ENCODE results near the gene RAB17.

Gene RAB17, protein sequence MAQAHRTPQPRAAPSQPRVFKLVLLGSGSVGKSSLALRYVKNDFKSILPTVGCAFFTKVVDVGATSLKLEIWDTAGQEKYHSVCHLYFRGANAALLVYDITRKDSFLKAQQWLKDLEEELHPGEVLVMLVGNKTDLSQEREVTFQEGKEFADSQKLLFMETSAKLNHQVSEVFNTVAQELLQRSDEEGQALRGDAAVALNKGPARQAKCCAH

GRCh38 chr2:237590272-237591140 lies at the start of gene RAB17:
RAB17 (minus strand) TSS chr2:237590734; CDS start chr2:237586154, 4,580 bp downstream.
- no peak for DNase-seq (ENCODE audit: low spot score)

DNA sequence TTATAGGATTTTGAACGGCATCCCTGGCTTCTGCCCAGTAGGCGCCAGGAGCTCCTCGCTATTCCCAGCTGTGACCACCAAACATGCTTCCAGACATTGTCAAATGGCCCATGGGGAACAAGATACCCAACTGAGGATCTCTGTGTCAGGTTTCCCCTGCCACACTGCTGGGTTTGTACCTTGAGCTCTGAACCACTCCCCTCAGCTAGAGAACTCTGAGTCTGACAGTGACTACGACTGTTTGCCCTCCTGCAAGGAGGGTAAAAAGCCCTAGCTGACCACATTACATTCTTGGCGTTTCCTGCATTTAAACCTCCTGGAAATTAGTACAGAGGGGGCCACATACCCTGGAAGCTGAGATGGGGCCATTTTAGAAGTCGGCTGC lies 49.3 kb upstream of the RAB17 start:
- no peak for DNase-seq (ENCODE audit: low spot score)

DNA sequence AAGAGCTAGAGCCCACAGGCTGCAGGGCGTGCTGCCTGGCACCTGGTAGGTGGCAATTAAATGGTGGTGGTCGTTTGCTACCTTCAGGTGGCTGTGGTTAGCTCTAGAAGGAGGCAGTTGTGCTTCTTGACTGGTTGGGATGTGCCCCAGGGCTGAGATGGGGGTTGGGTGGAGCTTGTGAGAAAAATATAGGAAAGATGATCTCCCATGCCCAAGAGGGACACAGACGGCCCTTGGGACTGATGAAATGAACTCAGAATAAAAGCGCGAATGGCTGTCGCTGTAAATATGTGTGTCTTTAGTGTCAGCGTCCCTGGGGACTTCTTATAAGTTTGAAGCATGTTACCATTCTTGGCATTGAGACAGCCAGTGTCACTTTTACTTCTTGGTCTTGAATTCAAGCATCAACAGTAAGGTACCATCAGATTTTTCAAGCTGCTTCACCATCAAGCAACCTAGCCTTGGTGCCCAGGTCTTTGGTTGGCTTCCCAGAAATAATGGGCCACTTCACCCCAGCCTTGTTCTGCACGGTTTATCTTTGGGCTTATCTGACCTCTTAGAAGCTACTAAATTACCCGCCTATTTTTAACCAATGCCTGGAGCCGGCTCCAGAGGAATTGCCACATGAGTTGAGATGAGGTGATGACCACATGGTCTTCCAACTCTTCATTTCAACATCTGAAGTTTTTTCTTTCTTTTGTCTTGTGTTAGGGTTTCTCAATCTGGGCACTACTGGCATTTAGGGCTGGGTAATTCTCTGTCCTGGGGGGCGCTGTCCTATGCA lies 48.7 kb upstream of the RAB17 start:
- no peak for DNase-seq (ENCODE audit: low spot score)

DNA sequence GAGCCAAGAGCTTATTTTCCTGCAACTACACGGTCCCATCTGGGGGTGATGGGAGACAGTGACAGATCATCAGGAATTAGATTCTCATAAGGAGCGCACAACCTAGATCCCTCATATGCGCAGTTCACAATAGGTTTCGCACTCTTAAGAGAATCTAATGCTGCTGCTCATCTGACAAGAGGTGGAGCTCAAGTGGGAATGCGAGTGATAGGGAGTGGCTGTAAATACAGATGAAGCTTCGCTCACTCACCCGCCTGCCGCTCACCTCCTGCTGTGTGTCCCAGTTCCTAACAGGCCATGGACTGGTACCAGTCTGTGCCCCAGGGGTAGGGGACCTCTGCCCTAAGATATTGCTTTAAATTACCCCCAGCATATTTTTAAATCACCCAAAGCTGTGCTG lies 47.6 kb upstream of the RAB17 start:
- no peak for DNase-seq (ENCODE audit: low spot score)

DNA sequence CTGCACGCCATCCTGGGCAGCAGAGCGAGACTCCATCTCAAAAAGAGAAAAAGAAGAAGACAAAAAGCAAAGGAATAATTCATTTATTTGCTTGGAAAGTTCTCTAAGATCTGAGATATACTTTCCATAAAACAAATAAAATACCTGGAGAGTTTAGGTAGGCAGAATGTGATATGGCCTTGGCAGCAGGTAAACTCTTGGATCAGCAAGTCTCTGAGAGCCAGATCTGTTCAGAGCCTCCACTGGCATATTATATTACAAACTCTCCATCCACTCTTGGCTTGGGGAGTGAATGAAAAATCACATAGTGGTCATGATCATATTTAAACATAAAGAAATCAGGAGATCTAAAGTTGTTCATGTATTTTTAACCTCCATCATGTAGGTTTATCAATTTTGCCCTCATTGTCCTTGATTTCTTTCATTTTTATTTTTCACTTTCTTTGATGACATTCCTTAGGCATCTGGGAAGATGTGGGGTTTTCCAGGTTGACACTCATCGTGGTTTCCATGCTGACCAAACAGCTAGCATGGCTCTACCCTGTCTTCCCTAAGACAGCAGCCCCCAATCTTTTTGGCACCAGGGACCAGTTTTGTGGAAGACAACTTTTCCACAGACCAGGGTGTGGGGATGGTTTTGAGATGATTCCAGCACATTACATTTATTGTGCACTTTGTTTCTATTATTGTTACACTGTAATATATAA lies 47.0 kb upstream of the RAB17 start:
- no peak for DNase-seq (ENCODE audit: low spot score)

DNA sequence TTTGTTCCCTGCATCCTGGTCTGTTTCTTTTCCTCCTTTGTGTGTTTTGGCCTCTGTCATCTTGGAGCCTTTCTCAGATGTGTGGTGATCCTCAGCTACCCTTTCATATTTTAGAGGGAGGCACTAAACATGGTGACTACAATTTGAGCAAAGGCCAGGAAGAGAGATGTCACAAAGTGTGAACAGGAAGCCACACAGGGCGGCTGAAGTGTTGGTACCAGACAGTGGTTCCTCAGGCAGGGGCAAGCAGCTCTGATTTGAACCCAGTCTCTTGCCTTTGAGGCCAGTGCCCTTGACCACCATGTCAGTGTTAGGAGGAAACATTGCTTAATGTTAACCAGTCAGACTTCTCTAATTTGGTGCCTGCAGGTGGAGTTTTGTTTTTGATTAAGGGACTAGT lies 46.0 kb upstream of the RAB17 start:
- no peak for DNase-seq (ENCODE audit: low spot score)

- no peak for DNase-seq (ENCODE audit: low spot score)
Measured at GRCh38 chr2:237633061-237633561, 42.6 kb upstream of the RAB17 start.

DNA sequence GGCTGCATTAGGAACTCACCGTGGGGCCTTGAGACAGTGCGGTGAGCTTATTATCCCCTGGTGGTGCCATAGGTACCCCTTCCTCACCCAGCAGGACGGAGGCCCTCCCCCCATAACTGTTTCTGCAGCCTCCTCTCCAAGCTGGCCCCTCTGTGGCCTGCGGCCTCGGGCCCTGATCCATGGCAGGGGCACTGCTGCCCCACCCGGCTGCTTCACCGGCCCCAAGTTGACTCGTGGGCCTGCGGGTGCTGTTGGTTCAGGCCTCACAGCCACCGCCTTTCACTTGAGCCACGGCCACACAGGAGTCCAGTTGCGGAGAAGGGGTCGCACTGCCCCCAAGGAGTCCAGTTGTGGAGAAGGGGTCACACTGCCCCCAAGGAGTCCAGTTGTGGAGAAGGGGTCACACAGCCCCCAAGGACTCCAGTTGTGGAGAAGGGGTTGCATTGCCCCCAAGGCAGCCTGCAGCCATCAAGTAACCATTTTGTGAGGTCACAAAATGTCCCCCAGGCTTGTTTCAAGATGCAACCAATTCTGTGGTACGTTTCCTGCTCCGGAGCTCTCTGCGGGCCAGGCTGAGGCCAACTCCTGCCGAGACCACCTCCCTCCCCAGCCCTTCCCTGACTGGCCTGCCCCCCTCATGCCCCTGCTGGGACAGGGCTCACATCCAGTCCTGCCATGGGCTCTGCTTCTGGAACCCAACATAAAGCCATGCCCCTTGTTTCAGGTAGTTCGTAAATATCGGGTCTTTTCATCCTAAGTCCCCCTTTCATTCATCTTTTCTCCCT lies 41.5 kb upstream of the RAB17 start:
- DNase-seq (ENCODE audit: low spot score), result no peak

DNA sequence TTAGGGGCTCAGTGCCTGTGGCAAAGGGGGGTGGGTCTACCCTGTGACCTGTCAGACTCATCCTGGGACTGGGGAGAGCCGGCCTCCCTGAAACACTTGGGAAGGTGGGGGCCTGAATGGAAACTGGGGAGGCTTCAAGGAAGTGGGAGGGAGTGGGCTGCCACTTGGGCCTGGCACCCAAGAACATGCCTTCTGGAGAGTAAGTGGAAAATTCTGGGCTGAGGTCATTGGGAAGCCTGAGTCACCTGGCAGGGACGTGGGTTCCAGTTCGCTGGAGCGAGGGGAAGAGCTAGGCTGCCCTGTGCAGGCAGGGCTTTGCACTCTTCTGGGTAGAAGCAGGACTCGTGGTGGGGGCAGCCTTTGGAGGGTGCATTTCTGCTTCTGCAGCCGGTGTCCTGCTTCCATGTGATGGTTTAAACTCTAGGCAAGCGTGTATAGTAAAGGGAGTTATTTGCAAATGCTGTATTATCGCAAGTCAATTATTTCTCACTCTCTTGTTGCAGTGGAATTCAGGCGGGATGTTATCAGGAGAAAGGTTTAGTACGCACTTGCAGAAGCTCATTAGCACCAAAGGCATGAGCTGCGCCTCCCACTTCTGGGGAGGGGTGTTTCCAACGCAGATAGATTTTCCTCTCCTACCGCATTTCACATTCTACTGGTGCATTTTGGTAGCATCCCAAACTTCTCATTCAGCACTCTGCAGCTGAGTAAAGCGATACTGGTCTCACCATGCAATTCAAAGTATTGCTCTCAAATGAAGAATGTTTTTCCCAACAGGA lies 40.7 kb upstream of the RAB17 start:
- no peak for DNase-seq (ENCODE audit: low spot score)

- no peak for DNase-seq (ENCODE audit: low spot score)
Measured at GRCh38 chr2:237630216-237631000, 39.9 kb upstream of the RAB17 start.

DNA sequence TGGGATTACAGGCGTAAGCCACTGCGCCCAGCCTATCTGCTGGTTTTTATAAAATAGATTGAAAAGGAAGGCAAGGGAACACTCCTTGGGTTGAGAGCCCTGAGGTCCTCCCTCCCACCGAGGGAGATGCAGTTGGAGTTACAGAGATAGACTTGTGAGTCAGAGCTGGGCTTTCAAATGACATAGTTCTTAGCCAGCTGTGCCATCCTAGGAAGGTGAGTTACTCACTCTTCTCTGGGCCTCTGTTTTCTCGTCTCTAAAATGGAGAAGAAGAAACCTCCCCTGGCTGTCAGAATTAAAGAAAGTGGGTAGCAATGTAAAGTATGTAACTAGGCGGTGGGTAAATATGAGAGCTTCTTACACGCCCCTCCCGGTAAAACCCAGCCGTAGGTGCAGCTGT lies 39.2 kb upstream of the RAB17 start:
- DNase-seq (ENCODE audit: low spot score), result peak; percentile 55

- DNase-seq (ENCODE audit: low spot score), result no peak
Measured at GRCh38 chr2:237629188-237629534, 38.6 kb upstream of the RAB17 start.

DNA sequence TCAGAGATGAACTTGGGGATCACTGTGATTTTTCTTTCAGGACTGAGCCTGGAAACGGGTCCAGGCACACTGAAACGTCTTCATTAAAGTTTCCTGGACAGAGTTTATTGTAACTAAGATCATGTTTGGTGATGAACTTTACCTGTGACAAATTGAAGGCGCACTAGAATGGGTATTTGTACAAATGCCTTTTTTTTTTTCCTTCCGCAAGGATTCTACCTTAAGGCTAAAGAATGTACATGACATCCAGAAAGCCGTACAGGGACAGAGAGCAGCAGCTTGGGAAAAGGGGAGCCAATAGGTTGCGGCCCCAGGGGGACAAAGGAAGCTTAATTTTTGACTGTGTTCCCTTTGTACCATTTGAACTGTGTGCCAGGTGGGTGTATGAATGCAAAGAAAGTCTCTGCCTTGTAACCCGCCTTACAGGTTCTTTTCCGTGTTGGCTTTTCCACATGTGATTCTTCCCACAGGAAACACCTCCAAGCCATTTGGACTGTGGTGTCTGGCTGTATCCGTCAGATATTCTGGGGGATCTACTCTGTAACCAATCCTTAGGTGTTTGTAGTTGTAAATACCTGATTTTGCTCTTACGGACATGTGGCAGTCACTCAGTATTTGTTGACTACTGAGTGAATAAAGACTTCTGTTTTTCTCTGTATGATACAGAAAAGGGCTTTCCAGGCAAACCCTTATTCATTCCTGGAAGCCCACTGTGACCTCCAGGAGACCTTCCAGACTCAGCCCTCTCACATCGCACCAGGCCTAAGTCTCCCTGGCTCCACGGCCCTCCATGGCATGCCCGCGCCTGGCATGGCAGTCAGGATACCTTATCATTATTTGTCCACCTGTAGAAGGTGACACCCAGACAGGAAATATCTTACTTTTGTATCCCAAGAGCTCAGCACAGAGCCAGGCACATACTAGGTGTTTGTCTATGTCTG lies 38.0 kb upstream of the RAB17 start:
- no peak for DNase-seq (ENCODE audit: low spot score)

GRCh38 chr2:237627441-237628246 lies 37.1 kb upstream of the RAB17 start, which contains the start of gene LRRFIP1:
LRRFIP1 (plus strand) TSS chr2:237627587; CDS start chr2:237627645, 58 bp downstream.
- DNase-seq (ENCODE audit: low spot score), result no peak

GRCh38 chr2:237626813-237627440 lies 36.4 kb upstream of the RAB17 start:
- DNase-seq (ENCODE audit: low spot score), result no peak

DNA sequence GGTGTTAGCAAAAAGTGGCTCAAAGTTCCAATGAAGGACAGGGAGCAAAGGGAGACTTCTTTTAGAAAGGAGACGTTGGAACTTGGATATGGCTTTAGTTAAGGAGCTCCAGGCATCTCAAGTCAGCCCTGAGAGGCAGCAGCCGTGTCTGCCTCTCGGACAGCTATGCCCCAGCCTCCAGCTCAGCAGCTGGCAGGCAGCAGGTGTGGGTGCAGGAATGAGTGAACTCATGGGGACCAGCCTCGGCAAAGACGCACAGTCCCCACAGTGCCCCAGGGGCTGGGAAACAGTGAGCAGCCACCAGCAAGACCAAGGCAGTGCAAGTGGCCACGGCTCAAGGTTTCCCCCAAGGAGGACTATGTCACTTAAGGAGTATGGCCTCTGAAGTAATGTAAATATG lies 35.2 kb upstream of the RAB17 start:
- no peak for DNase-seq (ENCODE audit: low spot score)

- DNase-seq (ENCODE audit: low spot score), result peak; percentile 92
Measured at GRCh38 chr2:237625216-237625705, 34.7 kb upstream of the RAB17 start.

Data from kidney capillary endothelial cell (primary cell).